ENCODE measurements around the gene SMAD2. TPM values are rescaled to one million over a fixed set of nuclear protein-coding genes. Genes with fewer than 3 reads are reported as not detected.
A peak's percentile ranks its signal among the peaks of the same experiment; 100 is the strongest.
"Not testable (repeated sequence)": the region's sequence is repeated elsewhere in the genome, so short reads cannot be mapped to it uniquely, and the experiment has no call there.

SMAD2 gene
- total RNA-seq, 1 donor from 2014 or later: 353 TPM

DNA sequence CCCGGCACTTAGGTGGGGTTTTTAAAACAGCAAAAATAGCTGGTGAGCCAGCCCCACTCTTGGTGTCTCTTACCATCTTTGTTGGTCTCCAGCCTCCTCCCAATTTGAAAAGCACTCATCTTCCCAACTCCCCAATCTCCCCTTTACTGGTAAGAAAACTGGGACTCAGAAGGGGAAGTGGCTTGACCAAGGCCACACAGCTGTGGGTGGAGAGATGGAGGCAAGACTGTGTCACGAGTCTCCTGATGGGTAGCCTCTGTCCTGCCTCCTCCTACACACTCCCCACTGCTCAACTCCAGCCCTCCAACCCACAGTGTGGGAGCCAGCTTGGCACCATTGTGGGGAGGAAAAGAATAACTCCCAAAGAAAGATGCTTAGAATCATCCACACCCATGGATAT, 140.4 kb downstream of the SMAD2 start:
- no peak overlapping the region for H3K27ac Mint-ChIP-seq
- peaks cover 5% of the 10 kb centered on the region for H3K9me3 Mint-ChIP-seq
- intact Hi-C loops (cut with micrococcal nuclease): no loop called here
- no peaks in the 10 kb centered on the region for H3K36me3 Mint-ChIP-seq (ENCODE audit: low read depth)
- DNase-seq (ENCODE audit: low spot score): no peak
- H3K4me1 Mint-ChIP-seq (ENCODE audit: low read depth): peaks cover 2% of the 10 kb centered on the region
- no peak overlapping the region for H3K4me3 Mint-ChIP-seq (ENCODE audit: low read depth)
- peaks cover 22% of the 10 kb centered on the region for H3K27me3 Mint-ChIP-seq (ENCODE audit: low read depth)

GRCh38 chr18:47788621-47789020, 141.8 kb downstream of the SMAD2 start:
- Mint-ChIP-seq H3K27ac (no peak overlapping the region), H3K4me3 (ENCODE audit: low read depth) (no peak overlapping the region), H3K27me3 (ENCODE audit: low read depth) (peaks cover 19% of the 10 kb centered on the region), H3K9me3 (peaks cover 15% of the 10 kb centered on the region), H3K4me1 (ENCODE audit: low read depth) (peaks cover 2% of the 10 kb centered on the region), H3K36me3 (ENCODE audit: low read depth) (no peaks in the 10 kb centered on the region)
- no peak for DNase-seq (ENCODE audit: low spot score)
- intact Hi-C loops (cut with micrococcal nuclease): no loop called here

DNA sequence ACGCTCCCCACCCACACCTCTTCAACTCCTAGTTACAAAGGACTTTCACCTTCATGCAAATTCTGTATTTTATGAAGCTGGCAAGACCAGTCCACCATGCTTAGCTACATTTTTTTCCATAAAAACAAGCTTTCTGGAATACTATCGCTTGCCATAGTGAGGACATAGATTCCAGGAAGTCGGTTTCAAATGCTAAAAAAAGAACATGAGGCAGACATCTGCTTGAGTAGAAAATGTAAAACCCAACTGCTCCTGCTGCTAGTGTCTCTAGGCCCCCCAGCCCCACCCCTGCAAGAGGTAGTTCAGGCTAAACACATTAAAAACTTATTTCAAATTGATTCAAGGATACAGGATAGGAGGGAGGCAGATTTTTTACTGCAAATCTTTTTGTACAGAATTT, 148.9 kb downstream of the SMAD2 start:
- Mint-ChIP-seq H3K4me3 (ENCODE audit: low read depth) (no peak overlapping the region), H3K4me1 (ENCODE audit: low read depth) (peaks cover 7% of the 10 kb centered on the region), H3K36me3 (ENCODE audit: low read depth) (no peaks in the 10 kb centered on the region), H3K9me3 (peaks cover 15% of the 10 kb centered on the region), H3K27ac (no peak overlapping the region), H3K27me3 (ENCODE audit: low read depth) (peaks cover 10% of the 10 kb centered on the region)
- DNase-seq (ENCODE audit: low spot score): no peak
- intact Hi-C loops (cut with micrococcal nuclease): no loop called here

- Mint-ChIP-seq H3K4me1 (ENCODE audit: low read depth) (peaks cover 7% of the 10 kb centered on the region), H3K4me3 (ENCODE audit: low read depth) (no peak overlapping the region), H3K9me3 (peaks cover 10% of the 10 kb centered on the region), H3K27ac (no peak overlapping the region), H3K27me3 (ENCODE audit: low read depth) (peaks cover 13% of the 10 kb centered on the region), H3K36me3 (ENCODE audit: low read depth) (no peaks in the 10 kb centered on the region)
- DNase-seq (ENCODE audit: low spot score): no peak
- intact Hi-C loops (cut with micrococcal nuclease): no loop called here
Measured at GRCh38 chr18:47780011-47780725, 150.3 kb downstream of the SMAD2 start.

DNA sequence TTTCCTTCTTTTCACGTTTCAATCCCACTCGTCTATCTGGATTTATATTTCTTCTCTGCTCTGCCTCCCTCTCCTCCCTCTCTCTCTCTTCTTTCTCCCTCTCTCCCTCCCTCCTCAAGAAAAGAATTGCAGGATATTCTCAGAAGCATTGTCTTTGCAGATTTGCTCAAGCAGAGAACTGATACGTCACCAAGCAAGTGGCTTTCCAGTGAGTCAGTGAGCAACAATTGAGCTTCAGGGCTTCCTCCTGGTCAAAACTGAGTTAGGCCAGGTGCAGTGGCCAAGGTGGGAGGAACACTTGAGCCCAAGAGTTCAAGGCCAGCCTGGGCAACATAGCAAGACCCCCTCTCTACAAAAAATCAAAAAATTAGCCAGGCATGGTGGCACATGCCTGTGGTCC, 151.1 kb downstream of the SMAD2 start:
- intact Hi-C loops (cut with micrococcal nuclease): loop anchor here (5.0 to 10.0 kb wide), 2 partner anchors 93 to 145 kb away; no protein-coding TSS in a partner anchor
- H3K4me3 Mint-ChIP-seq (ENCODE audit: low read depth): no peak overlapping the region
- no peaks in the 10 kb centered on the region for H3K36me3 Mint-ChIP-seq (ENCODE audit: low read depth)
- no peak overlapping the region for H3K27ac Mint-ChIP-seq
- H3K4me1 Mint-ChIP-seq (ENCODE audit: low read depth): peaks cover 7% of the 10 kb centered on the region
- no peak for DNase-seq (ENCODE audit: low spot score)
- peaks cover 6% of the 10 kb centered on the region for H3K9me3 Mint-ChIP-seq
- H3K27me3 Mint-ChIP-seq (ENCODE audit: low read depth): peaks cover 13% of the 10 kb centered on the region

- no peaks in the 10 kb centered on the region for H3K9me3 Mint-ChIP-seq
- H3K4me3 Mint-ChIP-seq (ENCODE audit: low read depth): no peak overlapping the region
- H3K27me3 Mint-ChIP-seq (ENCODE audit: low read depth): peaks cover 13% of the 10 kb centered on the region
- H3K27ac Mint-ChIP-seq: no peak overlapping the region
- no peaks in the 10 kb centered on the region for H3K36me3 Mint-ChIP-seq (ENCODE audit: low read depth)
- peaks cover 10% of the 10 kb centered on the region for H3K4me1 Mint-ChIP-seq (ENCODE audit: low read depth)
- intact Hi-C loops (cut with micrococcal nuclease): loop anchor here (5.0 to 10.0 kb wide), 2 partner anchors 95 to 147 kb away; no protein-coding TSS in a partner anchor
- DNase-seq (ENCODE audit: low spot score): no peak
Measured at GRCh38 chr18:47777626-47778025, 152.8 kb downstream of the SMAD2 start.

DNA sequence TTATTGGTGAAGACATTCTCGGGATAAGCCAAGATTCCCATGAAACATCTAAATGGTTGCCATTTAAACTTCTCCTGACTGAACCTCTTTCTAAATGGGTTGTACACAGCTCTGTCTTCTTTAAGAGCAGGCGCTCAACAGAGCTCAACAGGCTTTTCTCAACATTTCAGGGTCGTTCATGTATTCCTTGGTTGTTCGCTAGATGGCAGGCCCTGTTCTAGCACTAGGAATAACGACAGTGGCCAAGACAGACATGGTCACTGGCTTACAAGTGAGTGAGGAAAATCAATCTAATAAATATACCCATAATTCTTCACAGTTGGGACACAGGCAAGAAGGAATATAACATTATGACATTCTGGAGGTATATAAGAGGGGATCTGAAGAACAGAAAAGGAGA, 154.5 kb downstream of the SMAD2 start:
- no peaks in the 10 kb centered on the region for H3K36me3 Mint-ChIP-seq (ENCODE audit: low read depth)
- intact Hi-C loops (cut with micrococcal nuclease): loop anchor here (5.0 to 10.0 kb wide), 2 partner anchors 96 to 149 kb away; no protein-coding TSS in a partner anchor
- no peak overlapping the region for H3K4me3 Mint-ChIP-seq (ENCODE audit: low read depth)
- no peak for DNase-seq (ENCODE audit: low spot score)
- no peak overlapping the region for H3K27ac Mint-ChIP-seq
- H3K4me1 Mint-ChIP-seq (ENCODE audit: low read depth): peaks cover 10% of the 10 kb centered on the region
- H3K27me3 Mint-ChIP-seq (ENCODE audit: low read depth): peaks cover 9% of the 10 kb centered on the region
- no peaks in the 10 kb centered on the region for H3K9me3 Mint-ChIP-seq

DNA sequence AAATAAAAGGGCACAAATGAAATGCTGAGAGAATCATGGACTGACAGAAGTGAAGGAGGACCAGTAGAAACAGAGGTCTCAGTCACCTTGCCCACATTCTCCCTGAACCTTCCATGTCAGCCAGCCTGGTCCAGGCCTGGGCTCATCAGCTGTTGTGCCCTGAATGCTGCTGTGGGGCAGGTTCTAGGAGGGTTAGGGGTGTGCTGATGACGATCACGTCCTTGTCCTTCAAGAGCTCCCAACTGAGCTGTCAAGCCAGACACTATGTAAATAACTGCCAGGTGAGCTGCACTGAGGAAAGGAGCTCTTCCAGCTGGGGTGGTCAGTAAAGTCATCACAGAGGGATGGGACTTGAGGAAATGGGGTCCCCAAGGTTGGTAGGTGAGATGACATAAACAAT, 156.5 kb downstream of the SMAD2 start:
- peaks cover 10% of the 10 kb centered on the region for H3K4me1 Mint-ChIP-seq (ENCODE audit: low read depth)
- no peak overlapping the region for H3K4me3 Mint-ChIP-seq (ENCODE audit: low read depth)
- H3K27ac Mint-ChIP-seq: no peak overlapping the region
- no peak for DNase-seq (ENCODE audit: low spot score)
- peaks cover 5% of the 10 kb centered on the region for H3K27me3 Mint-ChIP-seq (ENCODE audit: low read depth)
- H3K9me3 Mint-ChIP-seq: no peaks in the 10 kb centered on the region
- intact Hi-C loops (cut with micrococcal nuclease): loop anchor here (10.0 kb wide), 1 partner anchor 151 kb away; no protein-coding TSS in a partner anchor
- H3K36me3 Mint-ChIP-seq (ENCODE audit: low read depth): no peaks in the 10 kb centered on the region

DNA sequence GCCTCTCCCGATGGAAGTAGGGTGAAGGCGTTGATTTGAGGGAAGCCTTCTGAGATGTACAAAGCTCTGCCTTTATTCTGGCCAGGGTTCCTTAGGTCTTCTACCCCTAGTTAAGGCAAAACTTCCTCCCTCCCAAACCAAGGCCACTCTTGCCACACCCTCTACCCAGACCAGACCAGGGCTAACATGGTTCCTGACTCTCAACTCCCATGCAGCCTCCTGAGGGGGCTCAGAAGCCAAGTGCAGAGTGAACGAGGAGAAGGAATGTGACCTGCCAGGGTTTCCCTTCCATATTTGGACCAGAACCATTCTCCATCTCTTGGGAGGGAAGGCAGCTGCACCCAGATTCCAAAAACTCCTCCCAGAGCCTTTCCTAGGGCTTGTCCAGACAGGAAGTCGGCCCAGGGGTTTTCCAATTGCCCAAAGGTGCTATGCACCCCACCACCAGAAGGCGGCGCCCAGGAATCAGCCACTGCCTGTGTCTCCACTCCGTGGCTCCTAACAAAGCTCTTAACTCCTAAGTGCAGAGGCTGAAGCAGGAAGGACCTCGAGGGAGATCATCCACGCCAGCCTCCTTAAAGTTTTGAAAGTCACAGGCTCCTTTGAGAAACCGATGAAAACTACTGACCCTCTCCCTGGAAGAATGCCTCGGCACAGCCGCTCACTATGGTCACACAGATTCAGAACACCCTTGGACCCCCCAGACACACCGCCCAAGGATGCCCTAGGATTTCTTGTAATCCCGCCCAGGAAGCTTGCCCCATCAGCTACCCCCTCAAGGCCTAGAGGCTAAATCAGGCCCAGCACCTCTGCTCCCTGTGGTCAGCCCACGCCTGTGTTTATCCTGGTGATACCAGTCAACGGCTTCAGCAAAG, 157.8 kb downstream of the SMAD2 start:
- Mint-ChIP-seq H3K4me1 (ENCODE audit: low read depth) (peaks cover 8% of the 10 kb centered on the region), H3K4me3 (ENCODE audit: low read depth) (no peak overlapping the region), H3K27me3 (ENCODE audit: low read depth) (peaks cover 4% of the 10 kb centered on the region), H3K9me3 (no peaks in the 10 kb centered on the region), H3K36me3 (ENCODE audit: low read depth) (no peaks in the 10 kb centered on the region), H3K27ac (no peak overlapping the region)
- peak; percentile 37 for DNase-seq (ENCODE audit: low spot score)
- intact Hi-C loops (cut with micrococcal nuclease): loop anchor here (1.0 to 10.0 kb wide), 3 partner anchors 152 to 250 kb away; no protein-coding TSS in a partner anchor

DNA sequence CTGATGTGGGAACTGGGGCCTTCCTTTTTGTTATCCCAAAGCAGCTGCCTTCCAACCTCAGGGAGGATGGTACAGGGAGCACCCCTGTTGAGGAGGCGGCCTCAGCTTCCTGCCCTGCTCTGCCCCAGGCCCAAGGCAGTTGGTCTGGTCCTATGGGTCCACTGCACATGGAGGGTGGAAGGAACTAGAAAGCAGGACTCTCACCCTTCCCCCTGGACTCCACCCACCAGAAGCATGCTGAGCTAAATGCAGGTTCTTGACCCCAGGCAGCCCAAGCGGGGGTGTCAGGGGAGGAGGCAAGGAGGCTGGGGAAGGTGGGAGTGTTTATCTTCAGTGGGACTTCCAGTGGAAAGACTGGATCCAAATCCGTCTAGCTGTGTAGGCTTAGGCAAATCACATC, 158.5 kb downstream of the SMAD2 start:
- Mint-ChIP-seq H3K36me3 (ENCODE audit: low read depth) (no peaks in the 10 kb centered on the region), H3K4me3 (ENCODE audit: low read depth) (no peak overlapping the region), H3K9me3 (no peaks in the 10 kb centered on the region), H3K4me1 (ENCODE audit: low read depth) (peaks cover 3% of the 10 kb centered on the region), H3K27ac (no peak overlapping the region), H3K27me3 (ENCODE audit: low read depth) (peaks cover 4% of the 10 kb centered on the region)
- DNase-seq (ENCODE audit: low spot score): no peak
- intact Hi-C loops (cut with micrococcal nuclease): loop anchor here (1.0 to 10.0 kb wide), 3 partner anchors 153 to 250 kb away; no protein-coding TSS in a partner anchor

GRCh38 chr18:47767699-47768098, 162.8 kb downstream of the SMAD2 start:
- peaks cover under 1% of the 10 kb centered on the region for H3K4me1 Mint-ChIP-seq (ENCODE audit: low read depth)
- peaks cover 27% of the 10 kb centered on the region for H3K27me3 Mint-ChIP-seq (ENCODE audit: low read depth)
- no peak overlapping the region for H3K4me3 Mint-ChIP-seq (ENCODE audit: low read depth)
- H3K36me3 Mint-ChIP-seq (ENCODE audit: low read depth): no peaks in the 10 kb centered on the region
- H3K9me3 Mint-ChIP-seq: no peaks in the 10 kb centered on the region
- H3K27ac Mint-ChIP-seq: no peak overlapping the region
- intact Hi-C loops (cut with micrococcal nuclease): no loop called here
- DNase-seq (ENCODE audit: low spot score): no peak

- H3K4me3 Mint-ChIP-seq (ENCODE audit: low read depth); DNase-seq (ENCODE audit: low spot score); H3K9me3 Mint-ChIP-seq; intact Hi-C loops (cut with micrococcal nuclease); H3K4me1 Mint-ChIP-seq (ENCODE audit: low read depth); H3K27ac Mint-ChIP-seq; H3K36me3 Mint-ChIP-seq (ENCODE audit: low read depth): not testable (repeated sequence)
- peaks cover 31% of the 10 kb centered on the region for H3K27me3 Mint-ChIP-seq (ENCODE audit: low read depth)
Measured at GRCh38 chr18:47767198-47767597, 163.3 kb downstream of the SMAD2 start.
